ENCODE data around the gene PLA2G6.

GRCh38 chr22:38139901-38140300 lies 41.7 kb downstream of the PLA2G6 start:
- no peak for TF ChIP-seq CTCF (IDR thresholded peaks at IDR 0.05)
- TF ChIP-seq POLR2A (IDR thresholded peaks at IDR 0.05): no peak

All from adrenal gland (tissue), 5 donors.